GM23338 (cell line): ENCODE data around the gene ADAMTS17.

Experiments
- CREB1 ChIP-seq: fragments of 250-450 bp; sonication (Bioruptor Pico); IDR thresholded peaks from 2 replicates; pipeline ENCODE4 v1.5.0; 2020; ENCODE audit warnings: low read depth, mild to moderate bottlenecking, moderate library complexity
- ETS1 ChIP-seq: IDR thresholded peaks from 2 replicates; pipeline ENCODE4 v1.6.1; 2016; ENCODE audit warnings: antibody characterized with exemption
- EZH2 ChIP-seq: fragments of 200-600 bp; sonication (generic); IDR thresholded peaks from one replicate; pipeline ENCODE4 v1.8.0; 2017; ENCODE audit warnings: antibody characterized with exemption, mild to moderate bottlenecking, low read depth; ENCODE audit not compliant: unreplicated experiment
- EZH2phosphoT487 ChIP-seq: fragments of 200-600 bp; sonication (generic); IDR thresholded peaks from one replicate; pipeline ENCODE4 v1.8.1; 2018; ENCODE audit warnings: antibody characterized with exemption; ENCODE audit not compliant: unreplicated experiment
- JUNB ChIP-seq: IDR thresholded peaks from one replicate; pipeline ENCODE4 v1.6.1; 2016; ENCODE audit warnings: antibody characterized with exemption; ENCODE audit not compliant: unreplicated experiment
- POLR2AphosphoS5 ChIP-seq: IDR thresholded peaks from 2 replicates; pipeline ENCODE4 v1.6.1; 2016; ENCODE audit warnings: antibody characterized with exemption, low read depth
- REST ChIP-seq: IDR thresholded peaks from one replicate; pipeline ENCODE4 v1.6.1; 2018; ENCODE audit warnings: antibody characterized with exemption; ENCODE audit not compliant: unreplicated experiment
- STAT1 ChIP-seq: IDR thresholded peaks from one replicate; pipeline ENCODE4 v1.6.1; 2016; ENCODE audit warnings: antibody characterized with exemption; ENCODE audit not compliant: unreplicated experiment
- ZNF114 ChIP-seq: fragments of 250-450 bp; sonication (Bioruptor Pico); IDR thresholded peaks from 2 replicates; pipeline ENCODE4 v1.5.0; 2020; ENCODE audit warnings: mild to moderate bottlenecking, moderate library complexity
- ZNF331 ChIP-seq: fragments of 250-450 bp; sonication (Bioruptor Pico); IDR thresholded peaks from 2 replicates; pipeline ENCODE4 v1.5.0; 2020; ENCODE audit warnings: low read depth, mild to moderate bottlenecking, moderate library complexity
- ZNF462 ChIP-seq: fragments of 250-450 bp; sonication (Bioruptor Pico); IDR thresholded peaks from 2 replicates; pipeline ENCODE4 v1.5.0; 2020; ENCODE audit warnings: mild to moderate bottlenecking, moderate library complexity
- TF ChIP-seq, protein P1 (sequence below), 2 experiments: fragments of 200-600 bp in 1 of 2; sonication (generic) in 1 of 2; conservative IDR thresholded peaks; 2 replicates each; pipeline versions ENCODE4 v1.5.1 to v1.6.1; 2016 to 2017; ENCODE audit warnings: antibody characterized with exemption in 2 of 2, low read depth in 2 of 2, mild to moderate bottlenecking in 2 of 2, moderate library complexity in 1 of 2

GRCh38 chr15:100017140-100017539 is 324.6 kb downstream of the ADAMTS17 start:
- TF ChIP-seq EZH2: no peak
- TF ChIP-seq REST: no peak
- TF ChIP-seq, protein P1, sequence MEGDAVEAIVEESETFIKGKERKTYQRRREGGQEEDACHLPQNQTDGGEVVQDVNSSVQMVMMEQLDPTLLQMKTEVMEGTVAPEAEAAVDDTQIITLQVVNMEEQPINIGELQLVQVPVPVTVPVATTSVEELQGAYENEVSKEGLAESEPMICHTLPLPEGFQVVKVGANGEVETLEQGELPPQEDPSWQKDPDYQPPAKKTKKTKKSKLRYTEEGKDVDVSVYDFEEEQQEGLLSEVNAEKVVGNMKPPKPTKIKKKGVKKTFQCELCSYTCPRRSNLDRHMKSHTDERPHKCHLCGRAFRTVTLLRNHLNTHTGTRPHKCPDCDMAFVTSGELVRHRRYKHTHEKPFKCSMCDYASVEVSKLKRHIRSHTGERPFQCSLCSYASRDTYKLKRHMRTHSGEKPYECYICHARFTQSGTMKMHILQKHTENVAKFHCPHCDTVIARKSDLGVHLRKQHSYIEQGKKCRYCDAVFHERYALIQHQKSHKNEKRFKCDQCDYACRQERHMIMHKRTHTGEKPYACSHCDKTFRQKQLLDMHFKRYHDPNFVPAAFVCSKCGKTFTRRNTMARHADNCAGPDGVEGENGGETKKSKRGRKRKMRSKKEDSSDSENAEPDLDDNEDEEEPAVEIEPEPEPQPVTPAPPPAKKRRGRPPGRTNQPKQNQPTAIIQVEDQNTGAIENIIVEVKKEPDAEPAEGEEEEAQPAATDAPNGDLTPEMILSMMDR (conservative IDR thresholded peaks at IDR 0.05; ENCODE audit: low read depth in 2 of 2): no peak
- no peak for TF ChIP-seq POLR2AphosphoS5
- TF ChIP-seq STAT1: no peak
- TF ChIP-seq EZH2phosphoT487: no peak
- TF ChIP-seq ZNF114 (CRISPR knock-in tag): no peak
- no peak for TF ChIP-seq JUNB
- TF ChIP-seq CREB1 (CRISPR knock-in tag): no peak
- TF ChIP-seq ETS1: no peak
- no peak for TF ChIP-seq ZNF462 (CRISPR knock-in tag)
- TF ChIP-seq ZNF331 (CRISPR knock-in tag): no peak
